HG03025 (cell line): Measurements from ENCODE around the gene PLCB4.
"Not testable (repeated sequence)": the region's sequence is repeated elsewhere in the genome, so short reads cannot be mapped to it uniquely, and the experiment has no call there.

ENCODE experiments used
- ATAC-seq: cut with Tn5 transposase; IDR thresholded peaks from one replicate; pipeline ENCODE4 v1.9.1; 2021; ENCODE audit warnings: mild to moderate bottlenecking, moderate library complexity; ENCODE audit not compliant: unreplicated experiment, low FRiP score

Gene PLCB4

DNA sequence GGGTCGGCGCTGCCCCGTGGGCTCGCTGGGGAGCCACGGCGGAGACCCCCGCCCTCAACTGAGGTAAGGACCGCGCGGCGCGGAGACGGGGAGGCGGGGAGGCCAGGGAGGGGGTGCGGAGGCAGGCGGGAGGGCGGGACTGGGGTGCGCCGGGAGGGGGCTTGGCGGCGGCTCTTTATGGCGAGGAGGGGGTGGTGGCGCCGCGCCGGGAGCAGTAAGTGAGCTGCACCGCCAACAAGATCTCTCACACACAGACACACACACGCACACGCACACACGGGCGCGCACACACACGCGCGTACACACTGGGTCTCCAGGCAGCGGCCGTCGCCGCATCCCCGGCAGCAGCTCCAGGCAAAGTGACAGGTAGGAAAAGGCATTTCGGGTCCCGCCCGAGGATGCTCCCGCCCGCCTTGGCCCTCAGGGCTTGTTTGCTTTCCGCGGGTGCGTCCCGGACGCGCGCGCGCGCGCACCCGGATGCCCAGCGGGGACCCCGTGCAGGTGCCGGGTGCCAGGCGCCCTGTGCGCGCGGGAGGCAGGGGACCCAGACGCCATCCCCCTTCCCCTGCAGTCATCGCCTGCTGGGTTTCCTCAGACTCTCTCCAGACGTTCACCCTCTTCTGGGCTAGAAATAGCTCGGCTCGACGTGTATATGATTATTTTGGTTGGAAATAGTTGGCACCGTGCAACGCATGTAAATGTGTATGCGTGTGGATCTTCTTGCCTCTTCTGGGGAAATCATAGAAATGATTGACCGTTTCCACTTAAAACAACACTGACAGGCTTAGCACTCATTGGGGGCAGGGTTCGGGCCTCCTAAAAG lies at the start of gene PLCB4:
Gene PLCB4 (plus strand): TSS at position 247 of the 823 bp plus-strand sequence. CDS start 238,728 bp downstream, outside the sequence.
- no peak for ATAC-seq

- no peak for ATAC-seq
Measured at GRCh38 chr20:9019833-9020232, 49.1 kb upstream of the PLCB4 start.

- no peak for ATAC-seq
Measured at GRCh38 chr20:9021216-9021615, 47.7 kb upstream of the PLCB4 start.

GRCh38 chr20:9021699-9022098 lies 47.2 kb upstream of the PLCB4 start:
- no peak for ATAC-seq

- ATAC-seq, result no peak
Measured at GRCh38 chr20:9022376-9022775, 46.5 kb upstream of the PLCB4 start.

- ATAC-seq, result no peak
Measured at GRCh38 chr20:9024606-9025005, 44.3 kb upstream of the PLCB4 start.

GRCh38 chr20:9025011-9025410 lies 43.9 kb upstream of the PLCB4 start:
- no peak for ATAC-seq

DNA sequence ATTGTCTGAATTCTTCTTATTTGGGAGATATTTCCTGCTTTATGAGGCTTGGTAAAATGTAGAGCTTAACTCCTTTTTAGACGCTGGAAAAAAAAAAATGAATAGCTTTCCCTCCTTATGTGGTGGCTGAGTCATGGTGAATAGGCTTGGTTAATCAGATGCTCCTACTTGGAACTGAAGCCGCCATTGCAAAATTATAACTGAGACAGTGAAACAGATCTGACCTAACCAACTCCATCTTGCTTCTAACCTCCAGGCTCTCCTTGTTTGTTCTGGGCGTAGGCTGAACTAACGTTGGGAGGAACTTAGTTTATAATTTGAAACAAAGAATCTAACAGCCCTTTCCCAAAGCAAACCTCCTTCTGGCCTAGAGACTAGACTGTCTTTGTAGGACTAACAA lies 43.2 kb upstream of the PLCB4 start:
- ATAC-seq, result no peak

- no peak for ATAC-seq
Measured at GRCh38 chr20:9027626-9028025, 41.3 kb upstream of the PLCB4 start.

- ATAC-seq, result no peak
Measured at GRCh38 chr20:9028419-9028818, 40.5 kb upstream of the PLCB4 start.

- ATAC-seq, result no peak
Measured at GRCh38 chr20:9031991-9032390, 36.9 kb upstream of the PLCB4 start.

DNA sequence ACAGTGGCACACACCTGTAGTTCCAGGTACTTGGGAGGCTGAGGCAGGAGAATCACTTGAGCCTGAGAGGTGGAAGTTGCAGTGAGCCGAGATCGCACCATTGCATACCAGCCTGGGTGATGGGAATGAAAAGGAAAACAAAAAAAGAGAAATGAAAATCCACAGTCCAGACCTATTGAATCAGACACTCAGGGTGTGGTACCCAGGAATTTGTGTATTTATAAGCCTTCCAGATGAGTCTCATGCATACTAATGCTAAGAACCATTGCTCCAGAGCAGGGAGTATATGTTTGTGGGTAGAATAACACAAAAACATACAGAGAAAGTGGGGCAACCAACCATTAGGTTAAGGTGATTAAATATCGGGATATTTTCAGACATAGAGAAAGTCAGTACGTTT lies 36.1 kb upstream of the PLCB4 start:
- ATAC-seq, result no peak

GRCh38 chr20:9035126-9035525 lies 33.8 kb upstream of the PLCB4 start:
- no peak for ATAC-seq

- no peak for ATAC-seq
Measured at GRCh38 chr20:9036593-9036992, 32.3 kb upstream of the PLCB4 start.

- no peak for ATAC-seq
Measured at GRCh38 chr20:9038791-9039535, 29.9 kb upstream of the PLCB4 start.

DNA sequence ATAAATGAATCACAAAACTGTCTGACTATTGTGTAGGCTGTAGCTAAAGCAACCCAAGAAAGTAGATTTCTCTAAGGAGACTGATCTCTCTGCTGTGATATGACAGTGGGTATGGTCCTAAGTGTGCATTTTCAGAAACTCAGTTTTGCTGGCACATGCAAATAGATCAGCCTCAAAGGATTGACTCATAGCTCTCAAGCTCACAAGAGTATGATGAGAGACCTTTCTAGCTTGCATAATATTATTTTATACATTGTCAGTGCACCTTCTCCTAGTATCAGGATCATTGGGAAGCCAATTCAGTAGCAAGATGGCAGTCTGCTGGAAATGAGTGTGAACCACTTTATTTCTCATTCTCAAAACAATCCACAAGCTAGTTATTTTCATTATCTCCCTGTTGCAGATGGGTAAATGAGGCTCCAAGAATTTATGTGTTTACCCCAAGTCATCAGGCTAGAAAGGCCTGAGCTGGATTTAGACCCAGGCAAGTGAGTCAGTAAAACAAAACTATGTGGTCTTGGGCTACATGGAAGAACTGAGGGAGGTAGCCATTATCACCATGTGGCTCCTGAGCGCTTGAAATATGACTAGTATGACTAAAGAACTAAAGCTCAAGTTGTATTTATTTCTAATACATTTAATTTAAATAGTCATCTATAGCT lies 27.9 kb upstream of the PLCB4 start:
- ATAC-seq, result no peak

GRCh38 chr20:9043364-9043763 lies 25.5 kb upstream of the PLCB4 start:
- no peak for ATAC-seq

GRCh38 chr20:9047928-9048327 lies 21.0 kb upstream of the PLCB4 start:
- not testable (repeated sequence) for ATAC-seq

DNA sequence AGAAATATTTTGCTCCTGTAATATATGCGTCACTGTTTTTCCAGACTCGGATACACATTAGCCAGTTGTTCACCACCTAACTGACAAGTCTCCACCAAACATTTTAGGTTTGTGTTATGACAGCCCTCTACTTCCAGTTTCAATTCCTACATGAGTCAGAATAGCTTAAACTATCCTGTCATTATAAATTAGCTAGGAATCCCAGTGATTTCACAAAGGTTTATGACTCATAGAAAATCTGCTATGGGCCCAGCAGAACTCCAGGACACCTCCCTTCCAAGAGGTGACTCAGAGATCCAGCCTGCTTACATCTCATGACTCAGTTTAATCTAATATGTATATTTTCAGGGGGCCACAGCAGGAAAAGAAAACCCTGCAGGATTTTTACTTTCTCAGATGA lies 17.4 kb upstream of the PLCB4 start:
- ATAC-seq, result no peak

- no peak for ATAC-seq
Measured at GRCh38 chr20:9052136-9052535, 16.8 kb upstream of the PLCB4 start.

- ATAC-seq, result no peak
Measured at GRCh38 chr20:9053108-9053507, 15.8 kb upstream of the PLCB4 start.
